ENCODE data around the gene DPH7.
"Not testable (repeated sequence)": the region's sequence is repeated elsewhere in the genome, so short reads cannot be mapped to it uniquely, and the experiment has no call there.

Gene DPH7

GRCh38 chr9:137516144-137516917 lies 62.4 kb downstream of the DPH7 start:
- no peak for DNase-seq (ENCODE audit: low spot score)

DNA sequence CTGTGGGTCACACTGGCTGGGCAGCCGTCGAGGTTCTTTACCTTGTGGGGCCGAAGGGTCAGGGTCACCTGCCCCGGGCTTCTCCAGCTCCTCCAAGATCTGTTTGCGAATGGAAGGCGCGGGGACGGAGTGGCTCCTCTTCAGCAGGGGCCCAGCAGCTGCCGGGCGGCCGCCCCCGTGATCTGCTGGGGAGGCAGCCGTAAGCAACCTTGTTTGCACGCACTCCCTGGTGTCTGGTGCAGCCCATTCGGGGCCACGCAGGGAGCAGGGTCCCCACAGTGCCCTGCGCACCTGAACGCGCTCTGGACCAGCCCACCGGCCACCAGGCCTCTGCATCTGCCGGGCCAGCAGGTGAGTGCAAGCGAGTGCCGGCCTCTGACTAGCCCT lies 63.4 kb downstream of the DPH7 start:
- no peak for DNase-seq (ENCODE audit: low spot score)

DNA sequence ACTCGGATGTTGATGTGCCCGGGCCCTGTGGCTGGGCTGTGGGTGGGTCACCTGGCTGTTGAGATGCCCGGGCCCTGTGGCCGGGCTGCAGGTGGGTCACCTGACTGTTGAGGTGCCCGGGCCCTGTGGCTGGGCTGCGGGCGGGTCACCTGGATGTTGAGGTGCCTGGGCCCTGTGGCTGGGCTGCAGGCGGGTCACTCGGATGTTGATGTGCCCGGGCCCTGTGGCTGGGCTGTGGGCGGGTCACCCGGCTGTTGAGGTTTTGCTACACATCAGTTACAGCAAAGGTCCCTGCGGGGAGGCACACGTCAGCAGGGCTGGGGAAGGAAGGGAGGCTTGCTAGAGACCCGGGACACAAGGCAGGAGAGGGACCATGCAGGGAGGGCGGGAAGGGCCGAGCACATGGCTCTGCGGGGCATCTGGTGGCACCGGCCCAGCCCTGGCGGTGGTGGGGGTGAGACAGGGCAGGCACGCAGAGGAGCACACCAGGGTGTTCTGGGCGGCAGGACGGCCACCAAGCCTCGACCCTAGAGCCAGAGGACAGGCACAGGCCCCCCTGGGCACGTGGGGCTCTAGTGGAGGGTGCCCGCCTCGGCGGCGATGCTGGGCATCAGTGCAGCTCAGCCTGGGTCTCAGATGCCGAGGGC lies 63.9 kb downstream of the DPH7 start:
- DNase-seq (ENCODE audit: low spot score) = no peak

DNA sequence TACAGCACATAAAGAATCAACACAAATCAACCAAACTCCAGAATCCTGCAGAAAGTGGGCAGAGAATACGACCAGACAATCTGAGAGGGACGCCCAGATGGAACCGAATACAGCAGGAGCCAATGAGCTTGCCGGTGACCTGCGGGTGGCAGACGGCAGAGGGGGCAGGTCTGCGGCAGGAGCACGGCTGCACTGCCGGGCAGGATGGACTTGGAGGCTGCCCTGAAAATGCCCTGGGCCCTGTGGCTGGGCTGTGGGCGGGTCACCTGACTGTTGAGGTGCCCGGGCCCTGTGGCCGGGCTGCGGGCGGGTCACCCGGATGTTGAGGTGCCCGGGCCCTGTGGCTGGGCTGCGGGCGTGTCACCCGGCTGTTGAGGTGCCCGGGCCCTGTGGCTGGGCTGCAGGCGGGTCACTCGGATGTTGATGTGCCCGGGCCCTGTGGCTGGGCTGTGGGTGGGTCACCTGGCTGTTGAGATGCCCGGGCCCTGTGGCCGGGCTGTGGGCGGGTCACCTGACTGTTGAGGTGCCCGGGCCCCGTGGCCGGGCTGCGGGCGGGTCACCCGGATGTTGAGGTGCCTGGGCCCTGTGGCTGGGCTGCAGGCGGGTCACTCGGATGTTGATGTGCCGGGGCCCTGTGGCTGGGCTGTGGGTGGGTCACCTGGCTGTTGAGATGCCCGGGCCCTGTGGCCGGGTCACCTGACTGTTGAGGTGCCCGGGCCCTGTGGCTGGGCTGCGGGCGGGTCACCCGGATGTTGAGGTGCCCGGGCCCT lies 64.7 kb downstream of the DPH7 start:
- not testable (repeated sequence) for DNase-seq (ENCODE audit: low spot score)

DNA sequence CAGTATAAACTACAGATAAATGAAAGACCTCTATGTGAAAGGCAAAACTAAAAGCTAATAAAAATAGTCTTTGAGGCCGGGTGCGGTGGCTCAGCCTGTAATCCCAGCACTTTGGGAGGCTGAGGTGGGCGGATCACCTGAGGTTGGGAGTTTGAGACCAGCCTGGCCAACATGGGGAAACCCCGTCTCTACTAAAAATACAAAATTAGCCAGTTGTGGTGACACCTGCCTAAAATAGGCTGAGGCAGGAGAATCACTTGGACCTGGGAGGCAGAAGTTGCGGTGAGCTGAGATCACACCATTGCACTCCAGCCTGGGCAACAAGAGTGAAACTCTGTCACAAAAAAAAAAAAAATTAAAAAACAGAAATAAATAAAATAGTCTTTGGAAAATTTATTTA lies 65.6 kb downstream of the DPH7 start:
- not testable (repeated sequence) for DNase-seq (ENCODE audit: low spot score)

DNA sequence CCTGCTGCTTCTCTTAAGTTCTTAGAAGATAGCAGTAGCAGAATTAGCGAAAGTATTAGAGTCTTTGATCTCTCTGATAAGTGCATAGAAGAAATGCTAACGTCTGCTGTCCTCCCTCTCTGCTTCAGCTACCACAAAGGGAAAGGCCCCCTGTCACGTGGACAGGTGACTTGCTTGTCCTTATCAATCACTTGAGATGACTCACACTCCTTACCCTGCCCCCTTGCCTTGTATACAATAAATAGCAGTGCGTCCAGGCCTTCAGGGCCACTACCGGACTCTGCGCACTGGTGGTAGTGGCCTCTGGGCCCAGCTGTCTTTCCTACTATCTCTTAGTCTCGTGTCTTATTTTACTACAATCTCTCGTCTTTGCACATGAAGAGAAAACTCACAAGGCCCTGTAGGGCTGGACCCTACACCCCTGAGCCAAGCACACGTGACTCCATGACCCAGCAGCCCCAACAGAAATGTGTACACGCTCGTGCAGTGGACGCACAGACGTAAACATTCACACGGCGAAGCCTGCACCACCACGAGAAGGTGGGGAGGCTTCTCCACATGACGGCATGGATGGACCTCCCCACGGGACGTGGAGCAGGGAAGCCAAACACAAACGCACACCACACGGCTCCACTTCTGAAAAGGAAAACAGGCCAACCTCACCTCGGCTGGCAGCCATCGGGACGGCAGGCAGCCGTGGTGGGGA lies 66.8 kb downstream of the DPH7 start:
- no peak for DNase-seq (ENCODE audit: low spot score)

- DNase-seq (ENCODE audit: low spot score) = not testable (repeated sequence)
Observed at GRCh38 chr9:137511126-137511525, 67.6 kb downstream of the DPH7 start.

DNA sequence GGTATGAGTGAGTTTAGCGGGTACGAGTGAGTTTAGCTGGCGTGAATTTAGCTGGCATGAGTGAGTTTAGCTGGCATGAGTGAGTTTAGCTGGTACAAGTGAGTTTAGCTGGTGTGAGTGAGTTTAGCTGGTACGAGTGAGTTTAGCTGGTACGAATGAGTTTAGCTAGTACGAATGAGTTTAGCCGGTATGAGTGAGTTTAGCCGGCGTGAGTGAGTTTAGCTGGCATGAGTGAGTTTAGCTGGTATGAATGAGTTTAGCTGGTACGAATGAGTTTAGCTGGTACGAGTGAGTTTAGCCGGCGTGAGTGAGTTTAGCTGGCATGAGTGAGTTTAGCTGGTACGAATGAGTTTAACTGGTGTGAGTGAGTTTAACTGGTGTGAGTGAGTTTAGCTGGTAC lies 69.5 kb downstream of the DPH7 start:
- DNase-seq (ENCODE audit: low spot score) = no peak

DNA sequence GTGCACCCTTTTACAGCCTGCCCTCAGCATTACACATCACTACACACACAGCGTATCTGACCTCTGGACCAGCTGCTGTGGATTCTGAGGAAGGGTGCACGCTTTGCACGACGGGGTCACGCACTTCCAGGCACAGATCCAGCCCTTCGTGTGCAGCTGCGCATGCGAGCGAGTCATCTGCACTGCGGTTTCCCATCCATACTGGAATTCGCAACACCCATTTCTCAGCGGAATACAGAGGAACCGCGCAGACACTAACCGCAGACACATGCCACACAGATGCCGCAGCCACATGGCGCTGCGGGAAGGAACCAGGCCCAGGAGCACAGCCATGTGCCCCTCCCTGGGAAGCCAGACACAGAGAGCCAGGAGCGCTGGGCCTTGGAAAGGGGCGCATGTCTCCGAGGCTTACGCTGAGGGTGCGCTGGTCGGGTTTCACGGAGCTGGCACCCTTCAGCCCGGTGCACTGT lies 72.0 kb downstream of the DPH7 start:
- DNase-seq (ENCODE audit: low spot score) = no peak

- no peak for DNase-seq (ENCODE audit: low spot score)
Observed at GRCh38 chr9:137506274-137506673, 72.5 kb downstream of the DPH7 start.

DNA sequence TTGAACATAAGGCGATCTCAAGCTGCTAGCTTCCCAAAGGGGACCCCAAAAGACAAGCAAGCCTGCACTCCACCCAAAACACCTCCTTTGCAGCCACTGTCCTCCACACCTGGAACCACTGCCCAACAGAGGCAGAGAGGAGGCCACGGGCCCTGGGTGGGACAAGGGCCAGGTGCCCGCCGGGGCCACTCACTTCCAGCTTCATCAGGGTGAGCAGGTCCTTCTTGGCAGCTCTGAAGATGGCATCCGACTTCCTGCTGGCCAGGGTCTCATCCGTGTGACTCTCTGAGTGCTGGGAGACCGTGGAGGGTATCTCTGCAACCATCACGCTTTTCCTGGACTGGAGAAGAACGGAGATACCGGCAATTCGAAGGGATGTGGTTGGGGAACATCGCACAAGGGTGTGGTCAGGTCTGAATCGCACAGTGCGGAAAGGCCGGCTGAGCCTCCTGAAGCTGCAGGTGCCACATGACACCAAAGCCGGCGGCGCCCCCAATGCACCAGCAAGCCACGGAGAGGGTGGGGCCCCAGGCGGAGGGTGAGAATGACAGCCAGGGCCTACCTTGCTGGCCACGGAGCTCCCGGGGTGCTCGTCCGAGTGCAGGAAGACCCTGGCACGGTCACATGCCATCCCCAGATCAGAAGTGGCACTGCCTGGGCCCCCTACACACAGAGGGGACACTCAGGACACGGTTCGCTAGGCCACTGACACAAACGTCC lies 73.1 kb downstream of the DPH7 start:
- DNase-seq (ENCODE audit: low spot score) = no peak

Data from pons (tissue), 1 donor.